HepG2 (cell line): ENCODE data around the gene NCCRP1. TPM values are rescaled to one million over a fixed set of nuclear protein-coding genes. Genes with fewer than 3 reads are reported as not detected.

Source experiments
- polyA plus RNA-seq, 8 experiments: library from polyadenylated mRNA; depleted of rRNA in 3 of 8; stranded (reverse) in 7 of 8; unstranded in 1 of 8; fragments of >200 nt; fragmentation: Illumina TruSeq in 4 of 8; extraction: Trizol in 4 of 8; gene quantifications; 2 replicates each; pipeline versions ENCODE4 v1.2.1 to v1.2.3, GENCODE V29; 2011 to 2016; ENCODE audit warnings: low read depth in 4 of 8, missing spikeins in 1 of 8, mixed read lengths in 1 of 8; ENCODE audit not compliant: insufficient read depth in 1 of 8
- total RNA-seq, 5 experiments: library from RNA; depleted of rRNA; stranded (reverse); fragments of >200 nt; fragmentation: Illumina TruSeq; extraction: Trizol; gene quantifications; 2 replicates each; pipeline ENCODE4 v1.2.3, GENCODE V29; 2016; ENCODE audit warnings: low read depth in 1 of 5

The NCCRP1 gene
- total and polyA plus RNA-seq, 2 of the 13 experiments (the other 11 are each of a cell fraction or from before 2014, with no cell fraction given) = not detected

Other genes with a start within 250 kb of the NCCRP1 start
- 17.9 and 22.1 TPM in 2 replicates for gene FBXO17, start 221.2 kb upstream of the NCCRP1 start, total RNA-seq (2016; rRNA removed; fragmentation: Illumina TruSeq; extraction: Trizol)
- gene FBXO17, start 221.2 kb upstream of the NCCRP1 start, polyA plus RNA-seq (2011; rRNA removed) = 58.7 and 64.8 TPM in 2 replicates
- 0.15 and 0.49 TPM in 2 replicates for gene FBXO27, start 164.4 kb upstream of the NCCRP1 start, total RNA-seq (2016; rRNA removed; fragmentation: Illumina TruSeq; extraction: Trizol)
- gene FBXO27, start 164.4 kb upstream of the NCCRP1 start, polyA plus RNA-seq (2011; rRNA removed) = 2.0 and 2.8 TPM in 2 replicates
- gene ACP7, start 112.6 kb upstream of the NCCRP1 start, total RNA-seq (2016; rRNA removed; fragmentation: Illumina TruSeq; extraction: Trizol) = not detected in 2 replicates
- gene ACP7, start 112.6 kb upstream of the NCCRP1 start, polyA plus RNA-seq (2011; rRNA removed) = 0.03 TPM in 1 of 2 replicates, not detected in the other
- 9.5 and 11.6 TPM in 2 replicates for gene PAK4, start 71.2 kb upstream of the NCCRP1 start, total RNA-seq (2016; rRNA removed; fragmentation: Illumina TruSeq; extraction: Trizol)
- 17.8 and 17.9 TPM in 2 replicates for gene PAK4, start 71.2 kb upstream of the NCCRP1 start, polyA plus RNA-seq (2011; rRNA removed)
- gene SYCN, start 7.3 kb downstream of the NCCRP1 start, total RNA-seq (2016; rRNA removed; fragmentation: Illumina TruSeq; extraction: Trizol) = not detected in 2 replicates
- not detected in 2 replicates for gene SYCN, start 7.3 kb downstream of the NCCRP1 start, polyA plus RNA-seq (2011; rRNA removed)
- gene IFNL3, start 48.0 kb downstream of the NCCRP1 start, total RNA-seq (2016; rRNA removed; fragmentation: Illumina TruSeq; extraction: Trizol) = not detected in 2 replicates
- gene IFNL3, start 48.0 kb downstream of the NCCRP1 start, polyA plus RNA-seq (2011; rRNA removed) = not detected in 2 replicates
- not detected in 2 replicates for gene IFNL4, start 51.9 kb downstream of the NCCRP1 start, total RNA-seq (2016; rRNA removed; fragmentation: Illumina TruSeq; extraction: Trizol)
- not detected in 2 replicates for gene IFNL4, start 51.9 kb downstream of the NCCRP1 start, polyA plus RNA-seq (2011; rRNA removed)
- not detected in 2 replicates for gene IFNL2, start 71.4 kb downstream of the NCCRP1 start, total RNA-seq (2016; rRNA removed; fragmentation: Illumina TruSeq; extraction: Trizol)
- gene IFNL2, start 71.4 kb downstream of the NCCRP1 start, polyA plus RNA-seq (2011; rRNA removed) = not detected in 2 replicates
- not detected in 2 replicates for gene IFNL1, start 99.4 kb downstream of the NCCRP1 start, total RNA-seq (2016; rRNA removed; fragmentation: Illumina TruSeq; extraction: Trizol)
- not detected in 2 replicates for gene IFNL1, start 99.4 kb downstream of the NCCRP1 start, polyA plus RNA-seq (2011; rRNA removed)
- 0.04 TPM in 1 of 2 replicates, not detected in the other for gene LRFN1, start 123.9 kb downstream of the NCCRP1 start, total RNA-seq (2016; rRNA removed; fragmentation: Illumina TruSeq; extraction: Trizol)
- 0.07 TPM in 1 of 2 replicates, not detected in the other for gene LRFN1, start 123.9 kb downstream of the NCCRP1 start, polyA plus RNA-seq (2011; rRNA removed)
- 1.1 TPM in 1 of 2 replicates, not detected in the other for gene GMFG, start 139.1 kb downstream of the NCCRP1 start, total RNA-seq (2016; rRNA removed; fragmentation: Illumina TruSeq; extraction: Trizol)
- 7.5 and 7.9 TPM in 2 replicates for gene GMFG, start 139.1 kb downstream of the NCCRP1 start, polyA plus RNA-seq (2011; rRNA removed)
- 26.0 and 29.1 TPM in 2 replicates for gene SAMD4B, start 145.5 kb downstream of the NCCRP1 start, total RNA-seq (2016; rRNA removed; fragmentation: Illumina TruSeq; extraction: Trizol)
- 31.8 and 37.7 TPM in 2 replicates for gene SAMD4B, start 145.5 kb downstream of the NCCRP1 start, polyA plus RNA-seq (2011; rRNA removed)
- 30.2 and 31.0 TPM in 2 replicates for gene PAF1, start 194.1 kb downstream of the NCCRP1 start, total RNA-seq (2016; rRNA removed; fragmentation: Illumina TruSeq; extraction: Trizol)
- 30.3 and 31.1 TPM in 2 replicates for gene PAF1, start 194.1 kb downstream of the NCCRP1 start, polyA plus RNA-seq (2011; rRNA removed)
- gene MED29, start 194.4 kb downstream of the NCCRP1 start, total RNA-seq (2016; rRNA removed; fragmentation: Illumina TruSeq; extraction: Trizol) = 14.0 and 18.1 TPM in 2 replicates
- 19.7 and 23.7 TPM in 2 replicates for gene MED29, start 194.4 kb downstream of the NCCRP1 start, polyA plus RNA-seq (2011; rRNA removed)
- 0.81 and 1.7 TPM in 2 replicates for gene ZFP36, start 209.9 kb downstream of the NCCRP1 start, total RNA-seq (2016; rRNA removed; fragmentation: Illumina TruSeq; extraction: Trizol)
- gene ZFP36, start 209.9 kb downstream of the NCCRP1 start, polyA plus RNA-seq (2011; rRNA removed) = 1.4 and 2.1 TPM in 2 replicates
- gene PLEKHG2, start 215.7 kb downstream of the NCCRP1 start, total RNA-seq (2016; rRNA removed; fragmentation: Illumina TruSeq; extraction: Trizol) = 3.6 and 5.2 TPM in 2 replicates
- gene PLEKHG2, start 215.7 kb downstream of the NCCRP1 start, polyA plus RNA-seq (2011; rRNA removed) = 6.8 and 7.8 TPM in 2 replicates
- gene RPS16, start 239.0 kb downstream of the NCCRP1 start, total RNA-seq (2016; rRNA removed; fragmentation: Illumina TruSeq; extraction: Trizol) = 488 and 790 TPM in 2 replicates
- gene RPS16, start 239.0 kb downstream of the NCCRP1 start, polyA plus RNA-seq (2011; rRNA removed) = 2,583 and 2,596 TPM in 2 replicates
- 34.9 and 48.2 TPM in 2 replicates for gene SUPT5H, start 248.6 kb downstream of the NCCRP1 start, total RNA-seq (2016; rRNA removed; fragmentation: Illumina TruSeq; extraction: Trizol)
- 49.0 and 51.7 TPM in 2 replicates for gene SUPT5H, start 248.6 kb downstream of the NCCRP1 start, polyA plus RNA-seq (2011; rRNA removed)